GM21515 (cell line): ENCODE data around the gene DCTN2.
"Not testable (repeated sequence)": the region's sequence is repeated elsewhere in the genome, so short reads cannot be mapped to it uniquely, and the experiment has no call there.

Source experiments
- ATAC-seq: cut with Tn5 transposase; IDR thresholded peaks from one replicate; pipeline ENCODE4 v1.9.1; 2021; ENCODE audit not compliant: unreplicated experiment

Gene DCTN2

GRCh38 chr12:57517187-57517586, 29.8 kb downstream of the DCTN2 start:
- no peak for ATAC-seq

- ATAC-seq: no peak
Measured at GRCh38 chr12:57516617-57517153, 30.3 kb downstream of the DCTN2 start.

- ATAC-seq: no peak
Measured at GRCh38 chr12:57515934-57516541, 31.0 kb downstream of the DCTN2 start.

GRCh38 chr12:57515408-57515933, 31.5 kb downstream of the DCTN2 start:
- ATAC-seq: no peak

GRCh38 chr12:57514720-57515407, 32.1 kb downstream of the DCTN2 start:
- ATAC-seq: no peak

GRCh38 chr12:57514246-57514645, 32.7 kb downstream of the DCTN2 start:
- ATAC-seq: not testable (repeated sequence)

GRCh38 chr12:57513677-57514076, 33.3 kb downstream of the DCTN2 start:
- ATAC-seq: not testable (repeated sequence)

GRCh38 chr12:57513266-57513665, 33.7 kb downstream of the DCTN2 start:
- ATAC-seq: no peak

GRCh38 chr12:57512665-57513064, 34.3 kb downstream of the DCTN2 start:
- ATAC-seq: no peak

- ATAC-seq: no peak
Measured at GRCh38 chr12:57511588-57512325, 35.2 kb downstream of the DCTN2 start.

- no peak for ATAC-seq
Measured at GRCh38 chr12:57511161-57511560, 35.8 kb downstream of the DCTN2 start.

GRCh38 chr12:57507796-57508195, 39.2 kb downstream of the DCTN2 start:
- ATAC-seq: not testable (repeated sequence)

GRCh38 chr12:57506541-57506940, 40.5 kb downstream of the DCTN2 start:
- ATAC-seq: not testable (repeated sequence)

GRCh38 chr12:57502311-57502969, 44.6 kb downstream of the DCTN2 start:
- ATAC-seq: not testable (repeated sequence)

- ATAC-seq: no peak
Measured at GRCh38 chr12:57500213-57500612, 46.8 kb downstream of the DCTN2 start.

- ATAC-seq: no peak
Measured at GRCh38 chr12:57498571-57498970, 48.4 kb downstream of the DCTN2 start.

GRCh38 chr12:57498132-57498502, 48.9 kb downstream of the DCTN2 start:
- no peak for ATAC-seq

GRCh38 chr12:57497223-57498131, 49.5 kb downstream of the DCTN2 start:
- no peak for ATAC-seq

- no peak for ATAC-seq
Measured at GRCh38 chr12:57496822-57497221, 50.2 kb downstream of the DCTN2 start.
